Kidney epithelial cell (primary cell): ENCODE measurements around the gene RRN3. TPM values are rescaled to one million over a fixed set of nuclear protein-coding genes. Genes with fewer than 3 reads are reported as not detected.
"Not testable (repeated sequence)": the region's sequence is repeated elsewhere in the genome, so short reads cannot be mapped to it uniquely, and the experiment has no call there.

ENCODE experiments used
- DNase-seq: peaks from one replicate; pipeline ENCODE4 v3.0.0-alpha.2; 2010; ENCODE audit warnings: low read depth
- H3K27me3 ChIP-seq: 2 replicates; pipeline ENCODE4 v1.6.0; 2011; ENCODE audit warnings: low read length; ENCODE audit not compliant: control insufficient read depth, insufficient read depth
- H3K36me3 ChIP-seq: 2 replicates; pipeline ENCODE4 v1.5.1; 2011; ENCODE audit warnings: low read length; ENCODE audit not compliant: control insufficient read depth, insufficient read depth
- H3K4me3 ChIP-seq: 2 replicates; pipeline ENCODE4 v1.5.1; 2011; ENCODE audit warnings: low read depth, mild to moderate bottlenecking, control low read depth, low read length
- CTCF ChIP-seq: IDR thresholded peaks from 2 replicates; pipeline ENCODE4 v1.5.1; 2011; ENCODE audit warnings: mild to moderate bottlenecking, moderate library complexity, low read length, control low read depth, inconsistent platforms; ENCODE audit not compliant: insufficient read depth, poor library complexity, severe bottlenecking
- total RNA-seq: library from RNA; depleted of rRNA; stranded (reverse); fragments of >200 nt; gene quantifications from 2 replicates; pipeline ENCODE4 v1.2.3, GENCODE V29; 2015

Gene RRN3, protein sequence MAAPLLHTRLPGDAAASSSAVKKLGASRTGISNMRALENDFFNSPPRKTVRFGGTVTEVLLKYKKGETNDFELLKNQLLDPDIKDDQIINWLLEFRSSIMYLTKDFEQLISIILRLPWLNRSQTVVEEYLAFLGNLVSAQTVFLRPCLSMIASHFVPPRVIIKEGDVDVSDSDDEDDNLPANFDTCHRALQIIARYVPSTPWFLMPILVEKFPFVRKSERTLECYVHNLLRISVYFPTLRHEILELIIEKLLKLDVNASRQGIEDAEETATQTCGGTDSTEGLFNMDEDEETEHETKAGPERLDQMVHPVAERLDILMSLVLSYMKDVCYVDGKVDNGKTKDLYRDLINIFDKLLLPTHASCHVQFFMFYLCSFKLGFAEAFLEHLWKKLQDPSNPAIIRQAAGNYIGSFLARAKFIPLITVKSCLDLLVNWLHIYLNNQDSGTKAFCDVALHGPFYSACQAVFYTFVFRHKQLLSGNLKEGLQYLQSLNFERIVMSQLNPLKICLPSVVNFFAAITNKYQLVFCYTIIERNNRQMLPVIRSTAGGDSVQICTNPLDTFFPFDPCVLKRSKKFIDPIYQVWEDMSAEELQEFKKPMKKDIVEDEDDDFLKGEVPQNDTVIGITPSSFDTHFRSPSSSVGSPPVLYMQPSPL
- 34.8 and 40.3 TPM in 2 replicates for total RNA-seq

GRCh38 chr16:15093955-15094827, at the start of gene RRN3:
TSS of gene RRN3 (minus strand) at chr16:15094272. CDS start at chr16:15094233, 39 bp downstream.
- not testable (repeated sequence) for H3K36me3 ChIP-seq, H3K27me3 ChIP-seq
- peak; percentile 65 for DNase-seq
- H3K4me3 ChIP-seq = peak within 1 kb of the TSS; percentile 85

DNA sequence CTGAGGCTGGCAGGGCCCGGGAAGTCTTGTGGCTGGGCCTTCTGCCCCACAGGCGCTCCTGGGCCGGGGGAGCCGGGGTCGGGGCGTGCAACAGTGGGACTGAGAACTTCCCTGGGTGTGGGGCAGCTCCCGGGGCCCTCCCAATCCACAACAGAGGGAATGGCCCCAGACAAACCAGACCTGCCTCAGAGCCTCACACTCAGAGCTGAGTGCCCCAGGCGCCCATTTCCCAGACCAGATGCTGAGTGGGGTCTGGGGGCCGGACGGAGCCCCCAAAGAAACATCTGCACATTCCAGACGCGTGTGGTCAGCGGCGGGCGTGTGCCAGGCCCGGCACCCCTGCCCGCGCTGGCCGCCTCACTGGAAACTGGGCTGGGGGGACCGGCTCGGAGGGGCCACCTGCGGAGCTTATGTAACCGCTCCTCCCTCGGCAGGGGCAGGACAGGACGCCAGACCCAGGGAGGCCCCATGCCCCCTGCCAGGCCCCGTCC, 49.6 kb upstream of the RRN3 start:
- DNase-seq, H3K27me3 ChIP-seq, H3K4me3 ChIP-seq, H3K36me3 ChIP-seq: not testable (repeated sequence)

- DNase-seq, H3K27me3 ChIP-seq, H3K4me3 ChIP-seq, H3K36me3 ChIP-seq: not testable (repeated sequence)
These were observed 49.0 kb upstream of the RRN3 start for GRCh38 chr16:15142891-15143600.

GRCh38 chr16:15142107-15142890, 48.2 kb upstream of the RRN3 start:
- not testable (repeated sequence) for H3K27me3 ChIP-seq, H3K36me3 ChIP-seq, DNase-seq, H3K4me3 ChIP-seq

DNA sequence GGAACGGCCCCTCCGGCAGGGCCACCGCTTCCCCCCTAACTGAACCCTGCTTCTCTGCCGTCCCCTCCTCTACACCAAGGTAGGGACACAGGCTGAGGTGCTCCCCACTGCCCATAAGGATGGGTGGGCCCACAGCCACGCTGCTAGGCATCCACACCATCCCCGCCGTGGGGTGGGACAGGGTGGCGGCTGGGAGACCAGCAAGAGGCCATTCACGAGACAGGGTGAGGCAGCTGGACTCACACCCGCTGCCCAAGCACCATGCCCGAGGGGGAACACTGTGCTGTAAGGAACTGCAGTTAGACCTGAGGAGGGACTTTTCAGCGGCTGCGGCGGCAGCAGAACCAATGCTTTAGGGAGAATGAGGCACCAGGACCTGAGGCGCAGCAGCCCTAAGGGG, 47.5 kb upstream of the RRN3 start:
- no peak for DNase-seq
- Histone ChIP-seq H3K4me3 (no peak overlapping the region), H3K36me3 (no peaks in the 10 kb centered on the region), H3K27me3 (no peaks in the 10 kb centered on the region)
- TF ChIP-seq CTCF = no peak

DNA sequence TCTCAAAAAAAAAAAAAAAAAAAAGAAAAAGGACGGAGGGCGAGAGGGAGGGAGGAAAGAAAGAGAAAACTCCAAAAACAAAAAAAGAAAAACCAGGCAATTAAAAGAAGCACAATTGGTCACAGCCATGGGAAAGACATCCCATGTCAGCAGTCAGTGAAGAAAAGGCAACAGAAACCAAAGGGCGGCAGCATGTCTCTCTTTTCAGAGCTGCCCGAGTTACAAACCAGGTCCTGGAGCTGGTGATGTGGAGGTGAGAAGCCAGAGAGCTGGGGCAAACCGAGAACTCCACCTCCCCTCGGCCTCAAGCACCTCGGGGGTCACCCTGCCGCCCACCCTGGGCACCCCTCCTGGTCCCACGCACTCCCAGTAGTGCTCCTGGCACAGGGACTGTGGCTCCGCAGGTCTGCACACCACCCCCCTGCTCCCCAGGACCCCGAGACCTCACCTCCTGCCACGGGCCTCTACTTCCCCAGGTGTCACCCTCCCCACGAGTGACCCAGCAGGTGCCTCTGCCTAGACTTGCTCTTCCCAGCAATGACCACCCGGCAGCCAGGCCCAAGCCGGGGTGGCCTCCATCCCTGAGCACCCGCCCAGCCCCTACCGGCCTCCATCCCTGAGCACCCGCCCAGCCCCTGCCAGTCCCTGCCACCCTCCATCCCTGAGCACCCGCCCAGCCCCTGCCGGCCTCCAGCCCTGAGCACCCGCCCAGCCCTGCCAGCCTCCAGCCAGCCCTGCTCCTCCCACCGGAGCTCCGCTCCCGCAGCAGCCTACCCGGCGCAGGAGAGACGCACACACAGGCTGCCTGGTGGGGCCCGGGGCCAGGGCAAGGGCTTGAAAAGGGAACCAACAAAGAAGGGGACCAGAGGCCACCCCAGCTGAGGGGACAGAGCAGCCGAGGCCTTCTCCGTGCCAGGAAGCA, 46.6 kb upstream of the RRN3 start:
- not testable (repeated sequence) for DNase-seq, H3K27me3 ChIP-seq, H3K4me3 ChIP-seq, H3K36me3 ChIP-seq

DNA sequence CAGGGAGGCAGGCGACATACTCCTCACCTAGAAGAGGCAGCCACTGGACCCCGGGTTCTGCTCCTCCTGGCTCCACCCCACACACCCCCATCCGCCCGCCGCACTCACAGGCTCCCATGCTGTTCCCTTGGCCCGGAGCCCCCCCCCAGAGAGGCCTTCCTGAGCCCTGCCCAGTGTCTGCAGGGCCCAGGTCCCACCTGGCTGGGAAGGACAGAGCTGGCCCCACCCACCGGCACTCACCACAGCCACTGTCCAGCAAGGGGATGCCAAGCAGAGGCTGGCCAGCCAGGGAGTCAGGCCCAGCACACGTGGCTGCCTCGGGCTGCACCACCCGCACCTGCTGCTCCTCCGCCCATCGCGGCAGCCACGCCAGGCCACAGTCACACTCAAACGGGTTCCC, 43.4 kb upstream of the RRN3 start:
- not testable (repeated sequence) for DNase-seq, H3K27me3 ChIP-seq, H3K4me3 ChIP-seq, H3K36me3 ChIP-seq

- not testable (repeated sequence) for H3K36me3 ChIP-seq, H3K27me3 ChIP-seq, DNase-seq, H3K4me3 ChIP-seq
These were observed 41.6 kb upstream of the RRN3 start for GRCh38 chr16:15135483-15136360.

DNA sequence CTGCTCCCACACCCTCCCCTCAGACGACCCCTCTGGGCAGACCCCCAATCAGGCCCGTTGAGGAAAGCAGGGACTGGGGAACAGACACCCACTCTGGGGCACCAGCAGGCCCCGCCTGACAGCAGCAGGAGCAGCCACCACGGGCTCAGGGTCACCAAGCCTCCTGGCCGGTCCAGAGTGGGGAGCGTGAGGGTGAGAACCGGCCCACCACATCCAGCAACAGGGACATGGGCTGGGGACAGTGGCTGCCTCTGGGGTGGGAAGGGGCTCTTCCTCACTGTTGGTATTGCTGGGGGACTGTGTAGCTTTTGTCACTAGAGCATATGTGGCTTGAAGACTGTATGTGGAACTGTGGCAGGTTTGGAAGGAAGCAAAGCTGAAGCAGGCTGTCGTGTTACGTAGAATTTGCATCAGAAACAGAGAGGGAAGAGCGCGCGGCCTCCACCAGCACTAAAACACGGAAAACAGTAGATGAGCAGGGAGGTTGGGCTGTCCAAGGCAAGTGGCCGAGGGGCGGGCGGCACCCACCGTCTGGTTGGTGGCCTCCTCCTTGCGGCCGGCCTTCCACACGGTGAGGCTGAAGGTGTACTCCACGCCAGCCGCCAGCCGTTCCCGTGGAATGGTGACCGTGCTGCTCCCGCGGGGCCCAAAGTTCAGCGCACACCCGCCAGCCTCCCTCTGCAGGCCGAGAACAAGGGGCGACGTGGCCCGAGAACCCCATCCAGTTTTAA, 40.8 kb upstream of the RRN3 start:
- DNase-seq, H3K27me3 ChIP-seq, H3K36me3 ChIP-seq: not testable (repeated sequence)

GRCh38 chr16:15133554-15133953, 39.5 kb upstream of the RRN3 start:
- not testable (repeated sequence) for H3K36me3 ChIP-seq, H3K4me3 ChIP-seq, H3K27me3 ChIP-seq, DNase-seq

More for the DNA sequence above, 40.8 kb upstream of the RRN3 start:
- H3K4me3 ChIP-seq = not testable (repeated sequence)
